Inflammatory macrophage treated with lipopolysaccharide for 1 hour (primary cell): Measurements from ENCODE around the gene HNF1A.

Source experiments
- DNase-seq, 2 donors: peaks; one replicate each; pipeline ENCODE4 v3.0.0-alpha.2; 2020 to 2022

HNF1A gene

DNA sequence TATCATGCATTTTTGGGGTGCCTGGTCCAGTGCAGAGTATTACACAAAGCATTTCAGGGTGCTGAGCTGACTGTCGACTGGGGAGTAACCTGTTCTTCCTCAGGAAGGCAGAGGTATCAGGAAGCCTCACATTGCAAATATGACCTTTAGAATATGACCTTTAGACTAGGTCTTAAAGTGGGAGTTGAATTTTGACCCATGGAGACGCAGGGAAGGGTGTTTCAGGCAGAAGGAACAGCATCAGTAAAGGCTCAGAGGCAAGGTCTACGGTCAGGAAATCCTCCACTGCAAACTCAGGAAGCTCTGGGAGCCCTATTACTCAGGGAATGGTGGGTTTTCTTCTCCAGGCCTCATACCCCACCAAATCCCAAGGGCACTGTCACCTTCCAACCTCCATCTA lies 11.3 kb downstream of the HNF1A start:
- DNase-seq, result no peak

DNA sequence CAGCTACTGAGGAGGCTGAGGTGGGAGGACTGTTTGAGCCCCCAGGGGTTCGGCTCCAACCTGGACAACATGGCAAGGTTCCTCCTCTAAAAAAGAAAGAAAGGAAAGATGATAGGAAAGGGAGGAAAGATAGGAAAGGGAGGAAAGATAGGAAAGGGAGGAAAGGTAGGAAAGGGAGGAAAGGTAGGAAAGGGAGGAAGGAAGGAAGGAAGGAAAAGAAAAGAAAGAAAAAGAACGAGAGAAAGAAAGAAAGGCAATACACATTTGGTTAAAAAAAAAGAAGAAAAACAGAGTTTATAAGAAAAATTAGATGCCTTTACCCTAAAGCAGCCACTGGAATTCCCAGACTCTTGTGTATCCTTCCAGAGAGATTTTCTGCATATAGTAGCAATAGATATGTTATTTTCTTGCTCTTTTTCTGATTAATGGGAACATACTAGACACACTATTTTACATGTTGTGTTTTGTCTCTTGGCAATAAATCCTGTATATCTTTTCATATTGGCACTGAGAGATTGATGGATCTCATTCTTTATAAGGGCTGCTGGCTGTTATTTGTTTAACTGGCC lies 12.2 kb downstream of the HNF1A start:
- no peak for DNase-seq

DNA sequence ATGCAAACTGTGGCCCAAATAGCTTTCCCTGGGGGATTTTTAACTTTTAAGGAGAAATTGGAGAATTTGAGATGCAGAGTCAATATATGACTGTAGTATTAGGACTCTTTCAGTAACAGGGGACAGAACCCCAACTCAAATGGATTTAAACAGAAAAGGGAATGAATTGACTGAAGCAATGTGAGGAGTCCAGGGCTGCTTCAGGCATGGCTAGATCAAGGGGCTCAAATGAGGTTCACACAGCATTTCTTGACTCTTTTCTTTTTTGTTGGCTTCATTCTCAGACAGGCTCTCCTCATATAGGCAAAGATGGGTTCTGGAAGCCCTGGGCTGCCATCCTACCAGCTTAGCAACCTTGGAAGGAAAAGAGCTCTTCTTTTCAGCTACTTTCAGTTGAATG lies 13.6 kb downstream of the HNF1A start:
- DNase-seq, result no peak

DNA sequence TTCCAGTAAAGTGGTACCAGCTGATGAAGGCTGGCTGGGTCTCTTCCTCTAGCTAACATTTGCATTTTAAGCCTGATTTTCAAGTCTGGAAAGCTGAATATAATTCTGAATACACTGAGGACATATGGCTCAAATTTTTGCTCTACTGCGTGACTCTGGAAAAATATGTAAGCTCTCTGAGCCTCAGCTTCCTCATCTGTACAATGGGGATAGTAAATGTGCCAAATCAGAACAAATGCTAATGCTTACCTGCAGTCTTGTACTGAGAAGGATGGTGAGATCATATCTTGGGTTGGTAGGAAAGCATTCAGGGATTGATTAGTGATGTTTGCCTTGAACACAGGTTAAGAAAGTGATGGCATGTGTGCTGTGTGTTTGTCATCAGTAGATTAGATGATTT lies 14.6 kb downstream of the HNF1A start:
- DNase-seq, result no peak

DNA sequence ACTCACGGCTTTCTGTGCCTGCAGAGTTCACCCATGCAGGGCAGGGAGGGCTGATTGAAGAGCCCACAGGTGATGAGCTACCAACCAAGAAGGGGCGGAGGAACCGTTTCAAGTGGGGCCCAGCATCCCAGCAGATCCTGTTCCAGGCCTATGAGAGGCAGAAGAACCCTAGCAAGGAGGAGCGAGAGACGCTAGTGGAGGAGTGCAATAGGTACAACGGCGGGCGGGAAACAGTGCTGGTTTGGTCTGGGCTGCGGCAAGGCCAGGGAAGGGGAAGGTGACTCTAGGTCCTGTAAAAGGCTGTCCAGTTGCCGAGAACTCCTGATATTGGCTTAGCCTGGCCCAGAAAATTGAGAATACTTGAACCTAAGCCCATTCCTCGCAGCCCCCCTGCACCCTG lies 15.2 kb downstream of the HNF1A start:
- DNase-seq, result no peak

DNA sequence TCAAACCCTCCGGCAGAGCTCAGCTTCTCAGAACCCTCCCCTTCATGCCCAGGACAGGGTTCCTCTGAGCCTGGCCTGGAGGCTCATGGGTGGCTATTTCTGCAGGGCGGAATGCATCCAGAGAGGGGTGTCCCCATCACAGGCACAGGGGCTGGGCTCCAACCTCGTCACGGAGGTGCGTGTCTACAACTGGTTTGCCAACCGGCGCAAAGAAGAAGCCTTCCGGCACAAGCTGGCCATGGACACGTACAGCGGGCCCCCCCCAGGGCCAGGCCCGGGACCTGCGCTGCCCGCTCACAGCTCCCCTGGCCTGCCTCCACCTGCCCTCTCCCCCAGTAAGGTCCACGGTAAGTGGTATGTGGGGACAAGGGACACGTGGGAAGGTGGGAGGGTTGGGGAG lies 15.7 kb downstream of the HNF1A start:
- no peak for DNase-seq

DNA sequence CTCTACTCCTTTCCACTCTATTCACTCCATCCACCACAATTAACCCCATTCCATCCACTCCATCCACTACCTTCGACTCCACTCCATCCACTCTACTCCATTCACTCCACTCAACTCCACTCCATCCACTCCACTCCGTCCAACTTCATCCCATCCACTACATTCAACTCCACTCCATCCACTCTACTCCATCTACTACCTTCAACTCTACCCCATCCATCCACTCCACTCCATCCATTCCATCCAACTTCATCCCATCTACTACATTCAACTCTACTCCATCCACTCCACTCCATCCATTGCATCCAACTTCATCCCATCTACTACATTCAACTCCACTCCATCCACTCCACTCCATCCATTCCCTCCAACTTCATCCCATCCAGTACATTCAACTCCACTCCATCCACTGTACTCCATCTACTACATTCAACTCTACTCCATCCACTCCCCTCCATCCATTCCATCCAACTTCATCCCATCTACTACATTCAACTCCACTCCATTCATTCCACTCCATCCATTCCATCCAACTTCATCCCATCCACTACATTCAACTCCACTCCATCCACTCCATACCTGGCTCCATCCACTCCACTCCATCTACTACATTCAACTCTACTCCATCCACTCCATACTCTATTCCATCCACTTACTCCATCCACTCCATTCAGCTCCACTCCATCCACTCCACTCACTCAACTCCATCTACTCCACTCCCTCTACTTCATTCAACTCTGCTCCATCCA lies 16.4 kb downstream of the HNF1A start:
- no peak for DNase-seq

DNA sequence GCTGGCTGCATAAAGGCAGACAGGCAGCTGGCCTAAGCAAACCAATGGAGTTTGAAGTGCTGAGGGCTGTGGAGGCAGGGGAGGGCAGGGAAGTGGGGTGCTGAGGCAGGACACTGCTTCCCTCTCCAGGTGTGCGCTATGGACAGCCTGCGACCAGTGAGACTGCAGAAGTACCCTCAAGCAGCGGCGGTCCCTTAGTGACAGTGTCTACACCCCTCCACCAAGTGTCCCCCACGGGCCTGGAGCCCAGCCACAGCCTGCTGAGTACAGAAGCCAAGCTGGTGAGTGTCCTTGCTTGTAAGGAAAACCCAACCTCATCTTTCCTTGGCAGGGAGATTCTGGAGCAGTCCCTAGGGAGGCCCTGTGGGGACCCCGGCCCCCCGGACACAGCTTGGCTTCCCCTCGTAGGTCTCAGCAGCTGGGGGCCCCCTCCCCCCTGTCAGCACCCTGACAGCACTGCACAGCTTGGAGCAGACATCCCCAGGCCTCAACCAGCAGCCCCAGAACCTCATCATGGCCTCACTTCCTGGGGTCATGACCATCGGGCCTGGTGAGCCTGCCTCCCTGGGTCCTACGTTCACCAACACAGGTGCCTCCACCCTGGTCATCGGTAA lies 17.9 kb downstream of the HNF1A start:
- DNase-seq, result no peak

DNA sequence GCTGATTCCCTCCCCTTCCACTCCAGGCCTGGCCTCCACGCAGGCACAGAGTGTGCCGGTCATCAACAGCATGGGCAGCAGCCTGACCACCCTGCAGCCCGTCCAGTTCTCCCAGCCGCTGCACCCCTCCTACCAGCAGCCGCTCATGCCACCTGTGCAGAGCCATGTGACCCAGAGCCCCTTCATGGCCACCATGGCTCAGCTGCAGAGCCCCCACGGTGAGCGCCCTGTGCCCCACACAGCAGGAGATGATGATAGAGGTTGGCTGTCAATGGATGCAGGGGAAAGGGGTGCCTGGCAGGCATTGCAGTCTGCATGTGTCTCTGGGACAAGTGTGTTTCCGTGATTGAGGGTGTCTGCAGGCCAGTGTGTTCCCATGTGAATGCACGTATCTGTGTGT lies 19.1 kb downstream of the HNF1A start:
- DNase-seq, result no peak

DNA sequence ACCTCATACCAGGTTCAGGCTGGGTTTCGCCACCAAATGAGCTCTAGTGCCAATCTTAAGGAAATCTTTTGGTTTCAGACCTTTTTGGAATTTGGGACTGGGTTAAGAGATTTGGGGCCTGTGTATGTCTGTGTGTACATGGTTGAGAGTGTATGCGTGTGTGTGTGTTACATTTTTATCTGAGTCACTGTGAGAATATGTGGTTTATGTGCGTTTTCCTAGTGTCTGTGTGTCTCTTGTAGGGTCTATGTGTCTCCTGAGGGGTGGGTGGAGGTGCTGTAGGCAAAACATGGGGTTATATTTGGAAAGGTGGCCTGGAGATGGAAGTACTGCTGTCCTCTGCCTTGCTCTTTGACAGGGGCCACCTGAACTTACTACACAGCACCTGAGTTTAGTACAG lies 20.1 kb downstream of the HNF1A start:
- DNase-seq, result no peak

DNA sequence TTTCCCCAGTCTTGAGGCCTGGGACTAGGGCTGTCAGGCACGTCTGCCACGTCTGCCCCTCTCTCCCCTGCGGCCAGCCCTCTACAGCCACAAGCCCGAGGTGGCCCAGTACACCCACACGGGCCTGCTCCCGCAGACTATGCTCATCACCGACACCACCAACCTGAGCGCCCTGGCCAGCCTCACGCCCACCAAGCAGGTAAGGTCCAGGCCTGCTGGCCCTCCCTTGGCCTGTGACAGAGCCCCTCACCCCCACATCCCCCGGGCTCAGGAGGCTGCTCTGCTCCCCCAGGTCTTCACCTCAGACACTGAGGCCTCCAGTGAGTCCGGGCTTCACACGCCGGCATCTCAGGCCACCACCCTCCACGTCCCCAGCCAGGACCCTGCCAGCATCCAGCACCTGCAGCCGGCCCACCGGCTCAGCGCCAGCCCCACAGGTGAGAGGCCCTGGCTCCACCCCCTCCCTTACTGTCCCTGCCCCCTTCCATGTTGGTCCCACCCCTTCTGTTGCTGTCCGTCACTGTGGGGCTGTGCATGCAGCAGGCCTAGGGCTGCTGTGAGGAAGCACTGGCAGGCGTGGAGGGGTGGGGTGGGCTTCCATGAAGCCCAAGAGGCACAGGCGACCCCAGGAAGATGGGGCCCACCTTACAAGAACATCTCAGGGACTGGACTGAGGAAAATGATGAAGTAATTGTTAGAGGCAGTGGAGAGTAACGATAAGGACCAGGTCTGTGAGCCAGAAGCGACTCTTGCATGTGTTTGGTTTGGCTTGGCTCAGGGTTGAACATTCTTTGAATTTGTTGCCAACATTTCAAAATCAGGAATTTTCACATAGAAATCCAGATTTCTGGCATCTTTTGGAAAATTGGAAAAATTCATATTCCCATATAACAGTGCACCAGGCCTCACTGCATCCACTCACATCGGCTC lies 21.1 kb downstream of the HNF1A start:
- DNase-seq, result no peak

DNA sequence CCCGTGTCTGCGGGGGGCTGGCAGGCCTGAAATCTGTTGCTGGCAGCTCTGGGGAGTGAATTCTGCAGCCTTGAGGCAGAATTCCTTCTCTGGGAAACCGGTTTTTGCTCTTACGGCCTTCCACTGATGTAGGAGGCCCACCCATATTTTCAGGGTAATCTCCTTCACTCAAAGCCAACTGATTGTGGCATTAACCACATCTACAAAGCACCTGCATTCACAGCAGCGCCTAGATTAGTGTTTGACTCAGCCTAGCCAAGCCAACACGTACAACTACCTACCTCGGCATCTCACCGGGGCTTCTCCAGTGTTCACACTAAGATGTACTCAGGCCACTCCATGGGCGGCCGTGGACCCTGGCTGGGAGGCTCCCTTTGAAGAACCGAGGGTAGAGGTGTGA lies 22.2 kb downstream of the HNF1A start:
- DNase-seq, result no peak

DNA sequence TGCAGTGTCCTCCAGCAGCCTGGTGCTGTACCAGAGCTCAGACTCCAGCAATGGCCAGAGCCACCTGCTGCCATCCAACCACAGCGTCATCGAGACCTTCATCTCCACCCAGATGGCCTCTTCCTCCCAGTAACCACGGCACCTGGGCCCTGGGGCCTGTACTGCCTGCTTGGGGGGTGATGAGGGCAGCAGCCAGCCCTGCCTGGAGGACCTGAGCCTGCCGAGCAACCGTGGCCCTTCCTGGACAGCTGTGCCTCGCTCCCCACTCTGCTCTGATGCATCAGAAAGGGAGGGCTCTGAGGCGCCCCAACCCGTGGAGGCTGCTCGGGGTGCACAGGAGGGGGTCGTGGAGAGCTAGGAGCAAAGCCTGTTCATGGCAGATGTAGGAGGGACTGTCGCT lies 22.7 kb downstream of the HNF1A start:
- DNase-seq, result no peak

DNA sequence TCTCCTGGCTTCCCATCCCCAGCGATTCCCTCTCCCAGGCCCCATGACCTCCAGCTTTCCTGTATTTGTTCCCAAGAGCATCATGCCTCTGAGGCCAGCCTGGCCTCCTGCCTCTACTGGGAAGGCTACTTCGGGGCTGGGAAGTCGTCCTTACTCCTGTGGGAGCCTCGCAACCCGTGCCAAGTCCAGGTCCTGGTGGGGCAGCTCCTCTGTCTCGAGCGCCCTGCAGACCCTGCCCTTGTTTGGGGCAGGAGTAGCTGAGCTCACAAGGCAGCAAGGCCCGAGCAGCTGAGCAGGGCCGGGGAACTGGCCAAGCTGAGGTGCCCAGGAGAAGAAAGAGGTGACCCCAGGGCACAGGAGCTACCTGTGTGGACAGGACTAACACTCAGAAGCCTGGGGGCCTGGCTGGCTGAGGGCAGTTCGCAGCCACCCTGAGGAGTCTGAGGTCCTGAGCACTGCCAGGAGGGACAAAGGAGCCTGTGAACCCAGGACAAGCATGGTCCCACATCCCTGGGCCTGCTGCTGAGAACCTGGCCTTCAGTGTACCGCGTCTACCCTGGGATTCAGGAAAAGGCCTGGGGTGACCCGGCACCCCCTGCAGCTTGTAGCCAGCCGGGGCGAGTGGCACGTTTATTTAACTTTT lies 23.6 kb downstream of the HNF1A start:
- no peak for DNase-seq

DNA sequence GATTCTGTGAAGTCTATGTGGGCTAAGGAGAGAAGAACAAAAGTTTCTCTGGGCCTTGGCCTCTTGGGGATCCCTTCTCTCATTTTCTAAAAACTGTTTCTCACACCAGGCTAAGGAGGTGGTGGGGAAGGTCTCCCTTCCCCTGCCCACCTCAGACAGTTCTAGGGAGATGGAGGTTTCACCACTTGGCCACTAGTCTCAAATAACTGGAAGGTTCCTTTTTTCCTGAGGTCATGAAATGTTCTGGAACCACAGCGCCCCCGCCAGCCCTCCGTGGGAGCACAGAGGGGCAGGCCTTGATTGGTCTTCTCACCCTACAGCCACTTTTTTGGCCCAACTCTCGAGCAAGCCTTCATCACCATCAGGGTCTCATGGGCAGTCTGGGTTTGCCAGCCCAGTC lies 25.3 kb downstream of the HNF1A start:
- no peak for DNase-seq

DNA sequence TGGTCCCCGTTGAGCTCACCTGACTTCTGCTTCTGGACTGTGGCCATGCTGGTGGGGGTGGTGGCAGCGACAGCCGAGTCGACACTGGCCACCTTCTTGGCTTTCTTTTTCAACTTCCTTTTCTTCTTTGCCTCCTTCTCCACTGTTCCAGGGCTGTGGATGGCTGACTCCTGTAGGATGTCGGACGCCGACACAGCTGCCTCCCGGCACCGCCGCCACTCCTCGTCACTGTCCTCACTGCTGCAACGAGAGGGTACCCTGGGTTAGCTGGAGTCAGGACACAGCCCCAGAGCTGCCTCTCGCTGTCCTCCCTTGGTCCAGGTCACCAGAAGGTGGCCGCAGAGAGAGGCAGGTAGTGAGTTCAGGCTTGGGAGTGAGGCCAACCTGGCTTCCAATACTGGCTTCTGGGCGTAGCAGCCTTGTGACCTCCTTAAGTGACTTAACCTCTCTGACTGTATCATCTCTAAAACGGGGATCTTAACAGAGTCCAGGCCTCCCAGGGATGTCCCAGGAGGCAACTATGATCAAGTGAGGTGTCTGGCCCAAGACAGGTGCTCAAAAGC lies 26.0 kb downstream of the HNF1A start:
- no peak for DNase-seq

DNA sequence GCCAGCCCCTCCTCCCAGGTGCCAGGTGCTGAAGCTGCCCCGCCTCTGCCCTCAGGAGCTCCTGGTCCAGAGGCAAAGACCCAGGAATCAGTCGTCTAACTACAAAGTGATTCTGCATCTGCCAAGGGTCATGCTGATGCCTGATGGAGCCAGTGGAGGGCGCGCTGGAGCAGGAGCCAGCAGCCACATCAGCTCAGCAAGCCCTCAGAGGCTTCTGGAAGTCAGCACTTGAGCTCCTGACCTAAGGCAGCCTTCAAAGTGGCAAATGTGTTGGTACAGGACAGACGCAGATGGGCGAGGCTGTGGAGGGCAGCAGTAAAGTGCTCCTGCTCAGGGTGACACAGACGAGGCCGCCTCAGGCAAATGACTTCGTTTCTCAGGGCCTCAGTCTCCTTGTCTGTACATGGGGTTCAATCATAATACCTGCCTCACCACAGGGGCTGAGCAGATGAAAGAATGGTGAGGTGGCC lies 27.0 kb downstream of the HNF1A start:
- DNase-seq, result peak in 1 of 2 donors; percentile 30

DNA sequence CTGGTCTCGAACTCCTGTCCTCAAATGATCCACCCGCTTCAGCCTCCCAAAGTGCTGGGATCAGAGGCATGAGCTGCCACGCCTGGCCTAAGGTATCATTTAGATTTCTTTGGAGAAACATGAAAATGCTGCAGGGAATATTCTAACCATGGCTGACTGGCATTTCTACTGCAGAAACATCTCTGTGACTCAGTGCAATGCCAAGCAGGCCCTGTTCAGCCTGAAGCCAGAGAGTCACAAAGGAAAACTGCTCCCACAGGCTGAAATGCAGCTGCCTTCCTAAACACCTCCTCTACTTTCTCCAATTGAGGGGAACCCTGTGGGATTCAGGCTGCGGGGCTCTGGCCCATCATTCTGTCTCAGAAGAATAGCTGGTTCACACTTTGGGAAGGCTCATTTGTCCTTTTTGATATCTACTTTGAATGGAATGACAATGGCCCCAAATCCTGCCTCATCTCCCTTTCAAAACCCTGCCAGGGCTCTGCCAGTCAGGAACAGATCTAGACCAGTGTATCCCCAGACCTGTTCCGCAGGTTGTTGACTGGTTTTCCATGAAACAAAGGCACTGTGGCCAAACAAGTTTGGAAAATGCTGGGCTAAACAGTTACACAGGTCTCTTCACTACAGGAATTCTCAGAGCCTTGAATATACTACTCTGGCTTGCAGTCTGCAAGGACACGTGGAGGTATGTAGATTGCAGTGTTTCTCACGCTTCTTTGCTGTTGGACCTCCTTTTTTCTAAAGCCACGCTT lies 30.2 kb downstream of the HNF1A start:
- no peak for DNase-seq

DNA sequence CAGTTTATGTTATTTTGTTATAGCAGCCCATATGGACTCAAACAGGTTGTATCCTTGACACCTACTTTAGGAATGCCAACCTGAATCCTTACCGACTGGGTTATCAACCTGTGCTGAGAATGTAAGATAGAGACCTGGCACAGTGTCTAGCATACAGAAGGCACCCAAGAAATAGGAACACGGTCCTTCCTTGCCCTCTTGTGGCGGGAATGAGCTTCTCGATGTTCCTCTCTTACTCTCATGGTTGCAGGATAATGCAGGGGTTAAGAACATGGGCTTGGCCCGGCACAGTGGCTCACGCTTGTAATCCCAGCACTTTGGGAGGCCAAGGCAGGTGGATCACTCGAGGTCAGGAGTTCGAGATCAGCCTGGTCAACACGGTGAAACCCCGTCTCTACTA lies 31.4 kb downstream of the HNF1A start:
- DNase-seq, result no peak

DNA sequence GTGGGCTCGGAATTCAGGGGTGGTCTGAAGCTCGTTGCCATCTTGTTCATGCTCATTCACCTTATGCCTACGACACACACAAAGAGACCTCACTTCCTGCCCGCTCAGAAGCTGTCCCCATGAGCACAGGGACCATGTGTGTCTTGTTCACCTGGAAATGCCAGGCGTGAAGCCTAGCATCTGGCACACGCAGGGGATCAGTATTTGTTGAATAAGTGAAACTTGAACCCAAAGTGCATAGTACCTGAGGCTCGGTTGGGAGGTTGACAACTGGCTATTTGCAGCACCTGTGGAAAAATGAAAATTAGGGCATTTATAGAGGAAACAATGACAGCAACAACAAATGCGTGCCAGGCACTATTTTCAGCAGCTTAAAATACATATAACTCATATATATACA lies 32.5 kb downstream of the HNF1A start:
- DNase-seq, result no peak

DNA sequence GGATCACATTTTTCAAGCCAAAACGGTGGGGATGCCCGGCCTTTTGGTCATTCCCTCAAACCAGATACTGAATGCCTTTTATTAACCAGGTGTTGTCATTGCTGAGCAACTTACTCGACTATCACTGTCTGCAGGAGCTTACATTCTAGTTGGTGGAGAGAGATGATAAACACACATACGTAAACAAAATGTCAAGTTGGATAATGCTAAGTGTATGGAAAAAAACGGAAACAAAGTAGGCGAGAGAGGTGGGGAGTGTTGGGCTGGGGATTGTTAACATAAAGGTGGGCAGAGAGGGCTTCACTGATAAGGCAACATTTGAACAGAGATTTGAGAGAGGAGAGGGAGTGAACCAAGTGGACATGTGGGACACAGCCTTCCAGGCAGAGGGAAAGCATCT lies 33.5 kb downstream of the HNF1A start:
- DNase-seq, result no peak

DNA sequence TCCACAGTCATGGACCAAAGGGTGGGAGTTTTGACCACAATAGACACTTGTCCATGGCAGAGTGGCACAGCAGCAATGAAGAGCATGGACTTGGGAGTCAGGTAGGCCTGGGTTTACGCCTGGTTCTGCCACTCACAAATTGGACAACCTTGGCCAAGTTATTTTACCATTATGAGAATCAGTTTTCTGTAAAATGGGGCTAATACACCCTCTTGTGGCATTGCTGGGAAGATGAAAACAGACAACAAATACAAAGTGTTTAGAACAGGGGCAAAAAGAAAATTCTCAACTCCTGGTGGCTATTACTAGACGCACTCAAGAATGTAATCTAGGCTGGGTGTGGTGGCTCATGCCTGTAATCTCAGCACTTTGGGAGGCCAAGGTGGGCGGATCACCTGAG lies 35.4 kb downstream of the HNF1A start:
- no peak for DNase-seq
